Right atrium auricular region (tissue), 2 donors: ENCODE results near the gene UVRAG. TPM values are rescaled to one million over a fixed set of nuclear protein-coding genes. Genes with fewer than 3 reads are reported as not detected.

Experiments
- DNase-seq: peaks from one replicate; pipeline ENCODE4 v3.0.0-alpha.2; 2019; ENCODE audit warnings: low spot score
- H3K27ac ChIP-seq, 2 donors: fragments of 200-600 bp; sonication (generic); 1 replicate in 1 of 2; 2 replicates in 1 of 2; pipeline ENCODE4 v1.5.1; 2016 to 2019
- H3K27me3 ChIP-seq, 2 donors: fragments of 200-600 bp; sonication (generic); one replicate each; pipeline versions ENCODE4 v1.5.1 to v1.6.0; 2017 to 2019
- H3K36me3 ChIP-seq: fragments of 200-600 bp; sonication (generic); one replicate; pipeline ENCODE4 v1.5.1; 2016
- H3K4me1 ChIP-seq, 2 donors: fragments of 200-600 bp; sonication (generic); one replicate each; pipeline versions ENCODE4 v1.5.1 to v1.6.0; 2017 to 2019
- H3K4me3 ChIP-seq, 2 donors: fragments of 200-600 bp; sonication (generic); 1 replicate in 1 of 2; 2 replicates in 1 of 2; pipeline ENCODE4 v1.5.1; 2017 to 2019; ENCODE audit warnings: mild to moderate bottlenecking in 1 of 2, moderate library complexity in 1 of 2
- H3K9me3 ChIP-seq, 2 donors: fragments of 200-600 bp; sonication (generic); one replicate each; pipeline ENCODE4 v1.5.1; 2019
- total RNA-seq, 2 donors: library from RNA; depleted of rRNA; stranded (reverse); fragments of >200 nt; gene quantifications; one replicate each; pipeline ENCODE4 v1.1.0, GENCODE V29; 2016
- TF ChIP-seq, protein P1 (sequence below), 2 donors: fragments of 200-600 bp; sonication (generic); IDR thresholded peaks; one replicate each; pipeline ENCODE4 v1.5.1; 2019; ENCODE audit warnings: antibody characterized with exemption in 2 of 2

The UVRAG gene
- total RNA-seq, 2 donors from 2014 or later = 13.2 to 13.9 TPM

DNA sequence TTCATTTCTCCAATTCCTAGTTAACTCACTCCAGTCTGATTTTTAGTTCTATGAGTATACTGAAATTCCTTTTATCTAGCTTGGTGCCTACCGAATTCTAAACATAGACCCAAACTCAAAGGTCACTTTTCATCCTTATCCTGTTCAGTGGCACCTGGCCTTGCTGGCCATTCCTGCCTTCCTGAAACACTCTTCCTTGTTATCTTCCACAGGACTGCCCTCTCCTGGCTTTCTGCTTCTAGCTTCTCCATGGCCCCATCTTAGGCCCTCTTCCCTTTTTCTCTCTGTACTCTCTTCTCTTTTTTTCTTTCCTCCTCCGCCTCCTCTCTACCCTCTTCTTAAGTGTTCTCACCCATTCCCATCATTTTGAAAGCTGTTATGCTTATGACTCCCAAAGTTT lies 304.0 kb downstream of the UVRAG start:
- Histone ChIP-seq H3K27ac (peak overlapping the region in 1 of 2 donors; percentile 51), H3K4me3 (no peak overlapping the region), H3K9me3 (no peaks in the 10 kb centered on the region), H3K36me3 (peaks cover 6% of the 10 kb centered on the region), H3K4me1 (peaks cover 0 to 33% of the 10 kb centered on the region in 2 donors), H3K27me3 (no peaks in the 10 kb centered on the region)
- DNase-seq = no peak
- TF ChIP-seq, protein P1, sequence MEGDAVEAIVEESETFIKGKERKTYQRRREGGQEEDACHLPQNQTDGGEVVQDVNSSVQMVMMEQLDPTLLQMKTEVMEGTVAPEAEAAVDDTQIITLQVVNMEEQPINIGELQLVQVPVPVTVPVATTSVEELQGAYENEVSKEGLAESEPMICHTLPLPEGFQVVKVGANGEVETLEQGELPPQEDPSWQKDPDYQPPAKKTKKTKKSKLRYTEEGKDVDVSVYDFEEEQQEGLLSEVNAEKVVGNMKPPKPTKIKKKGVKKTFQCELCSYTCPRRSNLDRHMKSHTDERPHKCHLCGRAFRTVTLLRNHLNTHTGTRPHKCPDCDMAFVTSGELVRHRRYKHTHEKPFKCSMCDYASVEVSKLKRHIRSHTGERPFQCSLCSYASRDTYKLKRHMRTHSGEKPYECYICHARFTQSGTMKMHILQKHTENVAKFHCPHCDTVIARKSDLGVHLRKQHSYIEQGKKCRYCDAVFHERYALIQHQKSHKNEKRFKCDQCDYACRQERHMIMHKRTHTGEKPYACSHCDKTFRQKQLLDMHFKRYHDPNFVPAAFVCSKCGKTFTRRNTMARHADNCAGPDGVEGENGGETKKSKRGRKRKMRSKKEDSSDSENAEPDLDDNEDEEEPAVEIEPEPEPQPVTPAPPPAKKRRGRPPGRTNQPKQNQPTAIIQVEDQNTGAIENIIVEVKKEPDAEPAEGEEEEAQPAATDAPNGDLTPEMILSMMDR (IDR thresholded peaks at IDR 0.05) = no peak

DNA sequence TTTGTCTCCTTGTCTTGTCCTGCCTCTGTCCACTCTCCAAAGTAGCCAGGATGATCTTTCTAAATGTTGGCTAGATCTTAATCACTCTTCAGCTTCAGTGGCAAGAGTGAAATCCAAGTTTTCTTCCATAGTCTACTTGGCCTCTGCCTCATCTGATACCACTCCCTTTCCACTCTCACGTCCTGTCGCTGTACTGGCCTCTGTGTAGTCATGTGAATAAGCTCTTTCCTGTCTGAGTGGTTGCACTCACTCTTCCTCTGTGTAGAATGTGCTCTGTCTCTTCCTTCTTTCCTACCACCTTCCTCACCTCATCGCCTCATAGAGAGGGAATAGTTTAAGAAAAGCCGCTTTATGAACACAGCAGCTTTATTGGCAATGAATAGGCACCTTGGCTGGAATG lies 304.8 kb downstream of the UVRAG start:
- Histone ChIP-seq H3K4me1 (peaks cover 0 to 37% of the 10 kb centered on the region in 2 donors), H3K9me3 (no peaks in the 10 kb centered on the region), H3K4me3 (no peak overlapping the region), H3K36me3 (peaks cover 6% of the 10 kb centered on the region), H3K27ac (peak overlapping the region in 1 of 2 donors; percentile 51), H3K27me3 (no peaks in the 10 kb centered on the region)
- TF ChIP-seq, protein P1 (IDR thresholded peaks at IDR 0.05) = no peak
- DNase-seq = no peak

DNA sequence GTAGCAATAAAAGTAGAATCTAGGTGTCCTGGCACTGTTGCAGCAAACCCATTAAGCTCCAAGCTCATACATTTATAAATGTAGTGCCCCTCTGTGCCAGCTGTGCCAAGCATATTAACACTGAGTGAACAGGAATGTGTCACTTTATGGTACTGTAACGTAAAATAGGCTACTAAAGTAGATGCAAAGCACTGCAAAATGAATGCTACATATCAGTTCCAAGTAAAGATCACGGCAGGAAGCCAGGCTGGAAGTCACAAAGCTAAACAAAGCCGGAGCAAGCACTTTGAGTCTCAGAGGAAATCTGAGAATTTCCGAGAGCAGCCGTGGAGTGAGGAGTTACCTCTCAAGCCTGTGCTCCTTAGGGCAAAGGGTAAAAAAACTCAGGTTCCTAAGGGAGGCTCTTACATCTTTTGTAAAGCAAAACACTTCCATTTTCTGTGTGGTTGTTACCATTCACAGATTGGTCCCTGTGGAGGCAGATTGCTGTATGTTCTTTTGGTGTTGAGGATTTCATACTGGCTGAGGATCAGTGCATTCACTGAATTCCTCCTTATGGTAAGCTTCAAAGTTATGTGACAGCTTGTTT lies 305.6 kb downstream of the UVRAG start:
- H3K9me3 ChIP-seq = no peaks in the 10 kb centered on the region
- peaks cover 6% of the 10 kb centered on the region for H3K36me3 ChIP-seq
- H3K27ac ChIP-seq = peak overlapping the region in 1 of 2 donors; percentile 51
- no peak for DNase-seq
- H3K4me3 ChIP-seq = no peak overlapping the region
- H3K4me1 ChIP-seq = peaks cover 0 to 46% of the 10 kb centered on the region in 2 donors
- TF ChIP-seq, protein P1 (IDR thresholded peaks at IDR 0.05) = no peak
- H3K27me3 ChIP-seq = no peaks in the 10 kb centered on the region

DNA sequence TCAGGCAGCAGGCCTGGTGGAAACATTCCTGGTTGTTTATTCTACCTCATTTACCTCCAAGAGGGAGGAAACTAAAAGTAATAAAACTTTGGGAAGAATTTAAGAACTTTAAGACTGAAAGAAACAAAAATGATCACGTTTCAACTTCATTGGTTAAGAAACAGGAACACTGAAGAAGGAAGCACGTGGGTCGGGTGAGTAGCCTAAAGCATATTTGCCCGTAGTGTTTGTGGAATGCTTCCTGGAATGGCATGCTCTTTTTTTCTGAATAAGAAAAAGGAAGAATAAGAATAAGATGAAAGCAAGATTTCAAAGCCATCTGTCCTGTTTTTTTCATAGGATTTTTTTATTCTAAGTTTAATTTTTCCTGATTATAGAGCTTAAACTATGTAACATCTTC lies 308.2 kb downstream of the UVRAG start:
- Histone ChIP-seq H3K27ac (no peak overlapping the region), H3K4me1 (peaks cover 0 to 46% of the 10 kb centered on the region in 2 donors)
- TF ChIP-seq, protein P1 (IDR thresholded peaks at IDR 0.05) = no peak

DNA sequence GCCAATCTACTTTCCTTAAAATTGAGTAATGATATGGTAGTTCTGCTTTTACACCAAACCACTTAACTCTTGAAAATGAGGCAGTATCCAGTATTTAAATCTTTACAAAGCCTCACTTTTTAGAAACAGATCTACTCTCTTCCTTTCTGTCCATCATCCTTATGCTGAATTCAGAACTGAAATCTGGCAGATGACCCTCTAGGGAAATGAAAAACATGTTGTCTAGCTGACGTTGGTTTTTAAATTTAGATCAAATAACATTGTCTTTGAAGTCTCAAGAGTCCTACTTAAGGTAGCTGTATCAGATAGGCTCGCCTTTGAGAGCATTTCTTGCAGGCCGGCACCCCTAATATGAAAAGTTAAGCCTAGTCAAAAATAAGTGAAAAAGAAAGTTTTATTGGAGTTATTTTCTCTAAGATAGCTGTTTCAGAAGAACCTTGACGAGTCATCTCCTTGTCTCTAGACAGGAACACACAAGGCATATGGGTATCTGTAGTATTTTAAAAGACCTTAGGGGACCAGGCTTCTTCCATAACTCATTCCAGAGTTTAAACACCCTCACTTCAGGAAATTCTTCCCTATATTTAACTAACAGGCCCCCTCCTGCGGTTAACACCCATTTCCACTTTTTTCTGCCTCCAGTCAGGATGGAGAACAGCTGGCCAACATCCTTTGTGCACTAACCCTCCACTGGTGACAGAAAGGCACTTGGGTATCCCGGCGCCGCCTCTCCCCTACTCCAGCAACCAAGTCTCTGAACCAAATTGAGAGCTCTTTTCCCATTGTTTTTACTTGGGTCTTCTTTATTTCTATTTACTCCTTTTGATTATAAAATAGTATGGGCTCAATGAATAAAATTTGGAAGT lies 310.1 kb downstream of the UVRAG start:
- no peak for DNase-seq
- no peaks in the 10 kb centered on the region for H3K27me3 ChIP-seq
- peaks cover 0 to 42% of the 10 kb centered on the region in 2 donors for H3K4me1 ChIP-seq
- TF ChIP-seq, protein P1 (IDR thresholded peaks at IDR 0.05) = no peak
- no peak overlapping the region for H3K4me3 ChIP-seq
- no peaks in the 10 kb centered on the region for H3K9me3 ChIP-seq
- H3K27ac ChIP-seq = peak overlapping the region in 1 of 2 donors; percentile 12
- H3K36me3 ChIP-seq = no peaks in the 10 kb centered on the region

More for the DNA sequence above, 308.2 kb downstream of the UVRAG start:
- Histone ChIP-seq H3K4me3 (no peak overlapping the region), H3K27me3 (no peaks in the 10 kb centered on the region), H3K36me3 (no peaks in the 10 kb centered on the region), H3K9me3 (no peaks in the 10 kb centered on the region)
- DNase-seq = no peak
